Fibroblast of mammary gland (primary cell): ENCODE measurements around the gene PAX8.

Source experiments
- DNase-seq: peaks from one replicate; pipeline ENCODE4 v3.0.0-alpha.2; 2010; ENCODE audit warnings: low read depth
- H3K4me3 ChIP-seq: 2 replicates; pipeline ENCODE4 v1.5.1; 2011; ENCODE audit warnings: low read depth, mild to moderate bottlenecking, low read length, moderate library complexity; ENCODE audit not compliant: control insufficient read depth
- CTCF ChIP-seq: conservative IDR thresholded peaks from 2 replicates; pipeline ENCODE4 v1.5.1; 2011; ENCODE audit warnings: low read depth, low read length, inconsistent platforms; ENCODE audit not compliant: control insufficient read depth, insufficient read depth

Gene PAX8

GRCh38 chr2:113258471-113259147 lies 20.1 kb downstream of the PAX8 start:
- no peak for TF ChIP-seq CTCF
- no peak overlapping the region for H3K4me3 ChIP-seq
- no peak for DNase-seq

- no peak for DNase-seq
- H3K4me3 ChIP-seq, result no peak overlapping the region
- TF ChIP-seq CTCF, result no peak
These were observed 21.0 kb downstream of the PAX8 start for GRCh38 chr2:113257516-113258264.

GRCh38 chr2:113255140-113256070 lies 23.3 kb downstream of the PAX8 start:
- DNase-seq, result no peak
- no peak for TF ChIP-seq CTCF

DNA sequence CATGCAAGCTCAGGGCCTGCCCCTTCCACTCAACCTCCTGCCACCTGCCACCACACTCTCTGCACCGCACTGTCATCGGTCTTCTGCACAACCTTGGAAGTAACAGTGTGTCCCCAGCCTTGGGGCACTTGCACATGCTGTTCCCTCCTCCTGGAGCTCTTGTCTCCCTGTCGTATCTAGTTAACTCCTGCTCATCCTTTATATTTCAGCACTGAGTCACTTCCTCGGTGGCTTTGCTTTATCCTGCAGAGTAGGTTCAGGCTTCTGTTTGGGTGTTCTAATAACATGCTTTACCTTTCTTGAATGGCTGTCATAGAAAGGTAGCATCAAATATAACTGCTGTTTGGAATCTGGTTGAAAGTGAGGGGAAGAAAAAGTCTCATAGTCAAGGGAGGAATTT lies 25.3 kb downstream of the PAX8 start:
- TF ChIP-seq CTCF, result no peak
- DNase-seq, result no peak
- H3K4me3 ChIP-seq, result no peak overlapping the region

More at GRCh38 chr2:113255140-113256070, 23.3 kb downstream of the PAX8 start:
- no peak overlapping the region for H3K4me3 ChIP-seq

DNA sequence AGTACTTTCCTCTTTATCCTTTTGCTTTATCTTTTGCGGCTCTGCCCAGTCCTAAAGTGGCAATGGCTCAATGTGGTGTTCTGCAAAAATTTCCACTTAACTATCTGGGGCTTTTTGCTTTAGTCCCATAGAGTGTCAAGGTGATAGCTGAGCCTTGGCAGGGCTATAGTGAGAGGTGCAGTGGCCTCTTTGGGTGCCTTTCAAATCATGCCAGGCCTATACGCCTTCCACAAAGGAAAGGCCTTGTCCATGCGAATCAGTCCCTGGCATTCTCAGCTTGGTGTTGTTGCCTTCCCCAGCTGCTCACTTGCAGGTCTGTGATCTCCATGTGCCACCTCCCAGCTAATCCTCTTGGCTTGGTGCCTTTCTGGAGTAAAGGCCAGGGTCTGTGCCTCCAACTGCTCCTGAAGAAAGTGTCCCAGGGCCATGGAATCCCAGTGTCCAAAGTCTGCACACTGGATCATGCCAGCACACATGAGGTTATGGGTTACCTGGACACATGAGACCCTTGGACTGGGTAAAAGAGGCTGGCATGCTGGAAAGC lies 26.6 kb downstream of the PAX8 start:
- DNase-seq, result no peak
- TF ChIP-seq CTCF, result no peak
- H3K4me3 ChIP-seq, result no peak overlapping the region

DNA sequence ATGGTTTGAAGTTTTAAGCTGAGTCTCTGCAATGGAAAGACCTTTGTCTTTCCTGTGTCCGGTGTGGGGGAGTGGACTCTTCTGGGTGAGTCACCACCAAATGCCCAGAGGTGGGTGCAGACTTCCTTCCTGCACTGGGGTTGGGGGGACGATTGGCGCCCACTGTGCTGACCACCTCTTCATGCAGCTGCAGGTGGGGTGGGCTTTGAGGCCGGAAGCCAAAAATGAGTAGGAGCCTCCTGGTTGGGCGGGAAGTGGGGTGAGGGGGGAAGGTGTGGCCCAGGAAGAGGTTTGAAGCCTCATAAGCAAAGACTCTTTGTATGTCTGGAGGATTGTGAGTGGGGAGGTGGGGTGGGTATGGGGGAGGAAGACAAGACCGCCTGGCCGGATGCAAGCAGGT lies 27.6 kb downstream of the PAX8 start:
- DNase-seq, result no peak
- TF ChIP-seq CTCF, result no peak
- no peak overlapping the region for H3K4me3 ChIP-seq
